HCT116 (cell line): ENCODE results near the gene PGM2. TPM values are rescaled to one million over a fixed set of nuclear protein-coding genes. Genes with fewer than 3 reads are reported as not detected.

Experiments used
- ATAC-seq: fragments of 200-7000 bp; cut with Tn5 transposase; 2 replicates; pipeline ENCODE4 v1.9.1; 2020; ENCODE audit warnings: mild to moderate bottlenecking, moderate library complexity
- BruUV-seq: library from RNA; stranded (reverse); fragments of 400-500 nt; replicated peaks from 2 replicates; lab custom pipeline; 2021; lab: Mats Ljungman, UMichigan
- CTCF ChIA-PET: fragments of 300-600 bp; sonication (Branson Sonifier 250); formaldehyde crosslinking; loops from one replicate; lab custom pipeline; 2021; ENCODE audit warnings: antibody characterized with exemption; lab: Charles Lee
- POLR2A ChIA-PET: fragments of 300-600, 350-600 bp; sonication (Branson Sonifier 250); formaldehyde crosslinking; loops from one replicate; lab custom pipeline; 2021; ENCODE audit warnings: antibody characterized with exemption; lab: Charles Lee
- RAD21 ChIA-PET, 2 experiments: fragments of 300-600 bp; sonication (Branson Sonifier 250); formaldehyde crosslinking; loops; one replicate each; lab custom pipeline; 2023; ENCODE audit warnings: low total read pairs in 2 of 2; ENCODE audit not compliant: uncharacterized antibody in 2 of 2, unreplicated experiment in 2 of 2, low non-redundant PET in 1 of 2; lab: Charles Lee
- DNase-seq: peaks from one replicate; pipeline ENCODE4 v3.0.0-alpha.2; 2010; ENCODE audit warnings: low read depth, low spot score
- H2AFZ ChIP-seq: fragments of 200-600 bp; shearing (Covaris generic), sonication (generic); 2 replicates; pipeline ENCODE4 v1.6.1; 2017; ENCODE audit warnings: low read depth, mixed run types, mixed read lengths, antibody characterized with exemption, low read length; ENCODE audit not compliant: poor library complexity, severe bottlenecking
- H3K27ac ChIP-seq: 2 replicates; pipeline ENCODE4 v1.5.1; 2012; ENCODE audit warnings: low read depth, low read length
- H3K27me3 ChIP-seq: fragments of 200-600 bp; sonication (generic); 2 replicates; pipeline ENCODE4 v1.6.1; 2016; ENCODE audit warnings: mixed run types, low read length, mixed read lengths; ENCODE audit not compliant: insufficient read depth
- H3K36me3 ChIP-seq, 2 experiments: fragments of 200-500 bp in 1 of 2; fragments of 200-600 bp in 1 of 2; sonication (Bioruptor generic) in 1 of 2; sonication (generic) in 1 of 2; 2 replicates each; pipeline versions ENCODE4 v1.5.1 to v1.6.1; 2014 to 2016; ENCODE audit warnings: low read length in 2 of 2, inconsistent platforms in 1 of 2, mixed read lengths in 1 of 2, mixed run types in 1 of 2; ENCODE audit not compliant: insufficient read depth in 2 of 2, control insufficient read depth in 1 of 2
- H3K4me1 ChIP-seq, 2 experiments: fragments of 200-600 bp in 1 of 2; sonication (generic) in 1 of 2; 2 replicates each; pipeline versions ENCODE4 v1.5.1 to v1.6.1; 2012 to 2017; ENCODE audit warnings: low read length in 2 of 2, inconsistent platforms in 1 of 2, mild to moderate bottlenecking in 1 of 2, mixed read lengths in 1 of 2, mixed run types in 1 of 2, moderate library complexity in 1 of 2; ENCODE audit not compliant: insufficient read depth in 2 of 2, control insufficient read depth in 1 of 2
- H3K4me2 ChIP-seq: fragments of 200-600 bp; sonication (generic); 2 replicates; pipeline ENCODE4 v1.6.1; 2017; ENCODE audit warnings: mixed run types, low read length, mixed read lengths
- H3K4me3 ChIP-seq, 2 experiments: fragments of 200-600 bp in 1 of 2; sonication (generic) in 1 of 2; replicated peaks in 1 of 2; 2 replicates each; pipeline ENCODE4 v1.5.1; 2011 to 2016; ENCODE audit warnings: low read length in 2 of 2, control low read depth in 1 of 2, low read depth in 1 of 2, mild to moderate bottlenecking in 1 of 2, mixed read lengths in 1 of 2, mixed run types in 1 of 2
- H3K79me2 ChIP-seq: fragments of 200-600 bp; sonication (generic); 2 replicates; pipeline ENCODE4 v1.6.1; 2017; ENCODE audit warnings: mild to moderate bottlenecking, mixed run types, low read length, moderate library complexity, mixed read lengths; ENCODE audit not compliant: insufficient read depth
- H3K9ac ChIP-seq: fragments of 200-600 bp; sonication (generic); 2 replicates; pipeline ENCODE4 v1.6.1; 2016; ENCODE audit warnings: low read length, mixed read lengths
- H3K9me2 ChIP-seq: fragments of 200-600 bp; sonication (generic), shearing (Covaris generic); 2 replicates; pipeline ENCODE4 v1.6.1; 2017; ENCODE audit warnings: mixed run types, mild to moderate bottlenecking, moderate library complexity; ENCODE audit not compliant: insufficient read depth
- H3K9me3 ChIP-seq, 2 experiments: fragments of 200-500 bp in 1 of 2; fragments of 200-600 bp in 1 of 2; sonication (Bioruptor generic) in 1 of 2; sonication (generic) in 1 of 2; 2 replicates each; pipeline ENCODE4 v1.6.1; 2014 to 2017; ENCODE audit warnings: low read length in 2 of 2, mixed read lengths in 2 of 2, inconsistent platforms in 1 of 2, low read depth in 1 of 2, mild to moderate bottlenecking in 1 of 2, mixed run types in 1 of 2, moderate library complexity in 1 of 2; ENCODE audit not compliant: control insufficient read depth in 1 of 2, insufficient read depth in 1 of 2
- H4K20me1 ChIP-seq: fragments of 200-600 bp; sonication (generic), shearing (Covaris generic); 2 replicates; pipeline ENCODE4 v1.6.1; 2017; ENCODE audit warnings: mixed run types, mild to moderate bottlenecking, moderate library complexity; ENCODE audit not compliant: insufficient read depth
- ATF3 ChIP-seq: IDR thresholded peaks from 2 replicates; pipeline ENCODE4 v1.6.1; 2012
- CBX3 ChIP-seq: IDR thresholded peaks from 2 replicates; pipeline ENCODE4 v1.6.1; 2012; ENCODE audit warnings: low read depth
- ELF1 ChIP-seq: IDR thresholded peaks from 2 replicates; pipeline ENCODE4 v1.6.1; 2012; ENCODE audit warnings: low read depth, borderline replicate concordance
- EZH2 ChIP-seq: fragments of 200-600 bp; sonication (generic); IDR thresholded peaks from 2 replicates; pipeline ENCODE4 v1.6.1; 2017; ENCODE audit warnings: antibody characterized with exemption, mixed run types
- POLR2AphosphoS5 ChIP-seq: IDR thresholded peaks from 2 replicates; pipeline ENCODE4 v1.6.1; 2011; ENCODE audit warnings: mild to moderate bottlenecking, low read depth, low read length, moderate library complexity
- REST ChIP-seq: IDR thresholded peaks from 2 replicates; pipeline ENCODE4 v1.6.1; 2012; ENCODE audit warnings: low read depth
- YY1 ChIP-seq: IDR thresholded peaks from 2 replicates; pipeline ENCODE4 v1.6.1; 2011; ENCODE audit warnings: low read length, low read depth, moderate library complexity, mild to moderate bottlenecking; ENCODE audit not compliant: insufficient replicate concordance; ENCODE audit errors: extremely low read depth
- intact Hi-C: fragments of 100-400 bp; cut with micrococcal nuclease; formaldehyde crosslinking; loops from 2 replicates; pipeline ENCODE4 v1.10.0; 2022
- total RNA-seq: library from RNA; stranded (reverse); gene quantifications from one replicate; pipeline ENCODE4 v1.2.1, GENCODE V29; 2021; ENCODE audit not compliant: unreplicated experiment

PGM2 gene
- total RNA-seq, 1 experiment from 2014 or later = 48.6 TPM

DNA sequence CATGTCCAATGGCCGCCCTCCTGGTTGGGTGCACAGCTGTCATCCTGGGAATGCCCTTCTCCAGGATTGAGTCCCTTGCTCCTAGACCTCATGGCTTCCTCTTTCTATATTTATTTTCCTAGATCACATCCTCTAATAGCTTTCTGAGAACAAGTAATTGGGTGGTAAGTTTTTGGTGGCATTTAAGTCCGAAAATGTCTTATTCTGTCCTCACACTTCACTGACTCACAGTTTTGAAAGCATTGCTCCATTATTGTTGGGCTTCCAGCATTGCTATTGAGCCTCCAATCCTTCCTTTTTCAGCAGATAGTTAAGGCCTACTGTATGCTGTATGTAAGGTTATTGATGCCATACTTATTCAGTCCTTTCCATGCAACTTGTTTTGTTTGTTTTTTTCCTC lies 25.9 kb downstream of the PGM2 start (continued):
- TF ChIP-seq REST (no peak), EZH2 (no peak), POLR2AphosphoS5 (no peak), CBX3 (no peak), YY1 (no peak)

DNA sequence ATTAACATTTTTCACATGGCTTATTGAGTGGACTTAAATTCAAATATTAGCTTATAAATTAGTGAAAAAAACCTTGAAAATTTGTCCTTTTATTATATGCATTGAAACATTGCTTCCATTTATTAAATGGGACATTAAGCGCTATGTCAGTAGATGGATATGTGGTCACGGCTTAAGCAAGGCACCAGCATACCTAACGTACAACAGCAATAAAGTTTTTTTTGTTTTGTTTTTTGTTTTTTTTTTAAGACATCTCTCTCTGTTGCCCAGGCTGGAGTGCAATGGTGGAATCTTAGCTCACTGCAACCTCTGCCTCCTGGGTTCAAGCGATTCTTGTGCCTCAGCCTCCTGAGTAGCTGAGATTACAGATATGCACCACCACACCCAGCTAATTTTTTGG lies 31.6 kb downstream of the PGM2 start:
- Histone ChIP-seq H3K4me1 (no peaks in the 10 kb centered on the region), H3K9me2 (no peaks in the 10 kb centered on the region), H3K4me2 (no peak overlapping the region), H3K36me3 (peaks cover 9 to 13% of the 10 kb centered on the region in 2 experiments), H2AFZ (no peak overlapping the region), H3K4me3 (no peak overlapping the region), H3K9me3 (no peaks in the 10 kb centered on the region), H4K20me1 (no peaks in the 10 kb centered on the region), H3K9ac (no peak overlapping the region), H3K27ac (no peak overlapping the region), H3K79me2 (no peaks in the 10 kb centered on the region), H3K27me3 (no peaks in the 10 kb centered on the region)
- ATAC-seq = no peak
- no TSS peak for BruUV-seq
- ChIA-PET RAD21 (no interaction called here), CTCF (no interaction called here), POLR2A (no interaction called here)
- intact Hi-C loops = no loop called here
- no peak for DNase-seq
- TF ChIP-seq ATF3 (no peak), CBX3 (no peak), ELF1 (no peak)
